C4-2B (cell line): ENCODE results near the gene CDKN2AIPNL.

Experiments
- ZFX ChIP-seq: fragments of 450-650 bp; IDR thresholded peaks from 2 replicates; pipeline ENCODE4 v1.6.1; 2017
- TF ChIP-seq, protein P1 (sequence below): fragments of 450-650 bp; conservative IDR thresholded peaks from 2 replicates; pipeline ENCODE4 v1.5.1; 2017; ENCODE audit warnings: mild to moderate bottlenecking

DNA sequence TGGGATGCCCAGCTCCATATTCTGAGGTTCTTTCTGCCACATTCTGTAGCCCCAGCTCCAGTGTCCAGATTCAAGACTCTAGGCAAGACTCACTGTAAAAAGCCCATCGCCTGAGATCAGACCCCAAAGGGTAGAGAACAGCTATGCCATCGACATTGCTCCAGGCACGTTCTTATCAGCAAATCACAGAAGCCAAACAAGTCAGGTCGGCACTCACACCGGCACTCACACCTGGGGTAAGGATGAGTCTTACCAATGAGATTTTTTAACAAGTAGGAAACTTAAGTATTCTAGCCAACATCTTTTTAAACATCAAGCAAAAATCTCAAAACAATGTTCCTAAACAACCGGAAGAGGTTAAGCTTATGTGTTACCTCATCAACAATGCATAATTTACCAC is 2.4 kb downstream of the CDKN2AIPNL start:
- TF ChIP-seq, protein P1, sequence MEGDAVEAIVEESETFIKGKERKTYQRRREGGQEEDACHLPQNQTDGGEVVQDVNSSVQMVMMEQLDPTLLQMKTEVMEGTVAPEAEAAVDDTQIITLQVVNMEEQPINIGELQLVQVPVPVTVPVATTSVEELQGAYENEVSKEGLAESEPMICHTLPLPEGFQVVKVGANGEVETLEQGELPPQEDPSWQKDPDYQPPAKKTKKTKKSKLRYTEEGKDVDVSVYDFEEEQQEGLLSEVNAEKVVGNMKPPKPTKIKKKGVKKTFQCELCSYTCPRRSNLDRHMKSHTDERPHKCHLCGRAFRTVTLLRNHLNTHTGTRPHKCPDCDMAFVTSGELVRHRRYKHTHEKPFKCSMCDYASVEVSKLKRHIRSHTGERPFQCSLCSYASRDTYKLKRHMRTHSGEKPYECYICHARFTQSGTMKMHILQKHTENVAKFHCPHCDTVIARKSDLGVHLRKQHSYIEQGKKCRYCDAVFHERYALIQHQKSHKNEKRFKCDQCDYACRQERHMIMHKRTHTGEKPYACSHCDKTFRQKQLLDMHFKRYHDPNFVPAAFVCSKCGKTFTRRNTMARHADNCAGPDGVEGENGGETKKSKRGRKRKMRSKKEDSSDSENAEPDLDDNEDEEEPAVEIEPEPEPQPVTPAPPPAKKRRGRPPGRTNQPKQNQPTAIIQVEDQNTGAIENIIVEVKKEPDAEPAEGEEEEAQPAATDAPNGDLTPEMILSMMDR, result no peak
- TF ChIP-seq ZFX, result no peak
